Activated T-helper 2 cell treated with anti-CD3 and anti-CD28 coated beads, Interferon-gamma antibody, Interleukin-2, Interleukin-4, amounts not matched to agents 10 μg/mL and 5 μg/mL and 100 μg/mL, durations not matched to agents 14 hours and 24 hours and 36 hours (primary cell): ENCODE measurements around the gene MGST2. TPM values are rescaled to one million over a fixed set of nuclear protein-coding genes. Genes with fewer than 3 reads are reported as not detected.

Experiments
- DNase-seq: peaks from one replicate; pipeline ENCODE4 v3.0.0; 2021; ENCODE audit warnings: low spot score
- H3K27ac Mint-ChIP-seq: one replicate; pipeline ENCODE4 v1.8.0; 2021; ENCODE audit warnings: mixed read lengths
- H3K27me3 Mint-ChIP-seq: one replicate; pipeline ENCODE4 v1.8.0; 2021; ENCODE audit warnings: low read depth, mixed read lengths
- H3K36me3 Mint-ChIP-seq: one replicate; pipeline ENCODE4 v1.8.0; 2021; ENCODE audit warnings: low read depth, mixed read lengths
- H3K4me1 Mint-ChIP-seq: one replicate; pipeline ENCODE4 v1.8.0; 2021; ENCODE audit warnings: low read depth, mixed read lengths
- H3K4me3 Mint-ChIP-seq: one replicate; pipeline ENCODE4 v1.8.0; 2021; ENCODE audit warnings: low read depth, mild to moderate bottlenecking, moderate library complexity, mixed read lengths
- H3K9me3 Mint-ChIP-seq: one replicate; pipeline ENCODE4 v1.8.0; 2021; ENCODE audit warnings: mixed read lengths
- intact Hi-C: fragments of 100-400 bp; cut with micrococcal nuclease; formaldehyde crosslinking; loops from one replicate; pipeline ENCODE4 v1.15.1; 2023
- total RNA-seq: library from RNA; stranded (reverse); gene quantifications from 2 replicates; pipeline ENCODE4 v1.2.3, GENCODE V29; 2022

Gene MGST2
- total RNA-seq: 29.5 and 32.5 TPM in 2 replicates

DNA sequence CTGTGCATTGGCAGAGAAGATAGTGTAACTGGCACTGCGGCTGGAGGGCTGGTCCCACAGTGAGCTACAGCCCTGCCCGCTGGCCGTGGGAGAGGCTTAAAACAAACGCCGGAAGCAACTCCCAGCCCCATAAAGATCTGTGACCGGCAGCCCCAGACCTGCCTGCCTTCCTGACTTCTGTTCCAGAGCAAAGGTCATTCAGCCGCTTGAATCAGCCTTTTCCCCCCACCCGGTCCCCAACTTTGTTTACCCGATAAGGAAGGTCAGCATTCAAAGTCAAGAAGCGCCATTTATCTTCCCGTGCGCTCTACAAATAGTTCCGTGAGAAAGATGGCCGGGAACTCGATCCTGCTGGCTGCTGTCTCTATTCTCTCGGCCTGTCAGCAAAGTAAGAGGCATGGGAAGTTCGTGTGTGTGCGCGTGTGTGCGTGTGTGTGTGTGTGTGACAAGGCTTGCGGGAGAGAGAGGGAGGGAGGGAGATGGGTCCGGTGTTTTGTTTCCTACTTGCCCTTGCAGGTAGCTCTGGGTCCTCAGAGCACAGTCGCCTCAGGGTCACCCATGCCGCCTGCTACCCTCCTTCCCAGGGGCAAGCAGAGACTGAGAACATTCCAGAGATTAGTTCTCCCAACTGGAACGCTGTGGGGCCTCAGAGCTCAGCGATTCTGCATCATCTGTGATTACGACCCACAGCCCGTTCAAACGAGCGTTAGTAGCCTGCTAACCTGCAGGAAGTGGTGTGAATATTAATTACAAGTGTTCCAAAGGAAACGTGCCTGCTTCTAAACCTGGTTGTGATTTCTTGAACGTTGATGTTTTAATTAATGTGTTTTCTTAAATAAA, at the start of gene MGST2:
Gene MGST2, plus strand, starts transcription at position 130 of the 840 bp plus-strand sequence. Its CDS starts 201 bp downstream, at position 331.
- Mint-ChIP-seq H3K27ac (peak within 1 kb of the TSS; percentile 87), H3K27me3 (no peaks in the 10 kb centered on the region), H3K36me3 (peaks cover 6% of the 10 kb centered on the region), H3K4me3 (peak within 1 kb of the TSS; percentile 84), H3K4me1 (peaks cover 33% of the 10 kb centered on the region), H3K9me3 (no peaks in the 10 kb centered on the region)
- intact Hi-C loops: loop anchor here (1.0 to 5.0 kb wide), 3 partner anchors 9 to 436 kb away; partner anchors contain the start of gene RAB33B
- DNase-seq: peak; percentile 25

DNA sequence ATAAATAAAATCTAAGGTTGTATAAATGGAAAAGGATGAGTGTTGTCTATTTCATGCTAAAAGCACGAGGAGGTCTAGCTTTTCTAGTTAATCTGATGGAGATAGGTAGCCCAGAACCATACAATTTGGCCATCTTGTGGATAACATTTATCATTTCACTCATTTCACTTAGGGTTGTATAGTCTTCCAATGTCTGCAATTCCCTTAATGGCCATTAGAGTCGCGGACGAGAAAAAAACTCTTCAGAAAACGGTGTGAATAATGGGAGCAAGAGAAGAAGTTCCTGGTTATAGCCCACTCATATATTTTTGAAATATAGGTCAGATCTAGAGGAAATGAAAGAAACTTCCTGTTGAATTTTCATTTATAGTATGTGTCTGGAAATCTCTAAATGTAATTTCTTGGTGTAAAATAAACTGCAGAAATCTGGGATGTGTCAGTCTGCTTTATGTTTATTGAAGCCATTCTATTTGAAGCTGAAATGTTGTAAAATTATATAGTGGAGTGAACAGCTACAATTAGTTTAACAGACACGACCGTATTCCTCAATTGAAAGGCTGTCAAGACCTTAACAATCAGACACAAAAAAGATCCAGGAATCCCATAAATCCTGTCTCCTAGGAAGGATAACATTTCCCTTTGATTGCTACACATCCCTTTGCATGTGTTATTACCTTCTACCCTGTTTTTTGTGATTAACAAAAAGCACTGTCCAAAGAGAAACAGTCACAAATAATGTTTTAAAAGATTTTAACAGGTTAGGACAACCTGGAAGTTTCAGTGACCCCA, 47.7 kb upstream of the MGST2 start:
- no peak overlapping the region for H3K27ac Mint-ChIP-seq

DNA sequence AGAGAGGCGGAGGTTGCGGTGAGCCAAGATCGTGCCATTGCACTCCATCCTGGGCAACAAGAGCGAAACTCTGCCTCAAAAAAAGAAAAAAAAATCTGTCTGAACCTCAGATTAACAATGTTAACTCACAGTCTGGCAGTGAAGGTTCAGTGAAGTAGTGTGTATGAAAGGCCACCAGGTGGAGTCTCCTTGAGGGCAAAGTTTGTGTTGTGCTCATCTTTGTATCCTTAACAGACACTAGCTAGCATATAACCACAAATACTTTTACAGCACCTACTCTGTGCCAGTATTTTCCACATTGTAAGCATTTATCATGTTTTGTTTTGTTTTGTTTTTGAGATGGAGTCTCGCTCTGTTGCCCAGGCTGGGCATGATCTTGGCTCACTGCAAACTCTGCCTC, 46.0 kb upstream of the MGST2 start:
- Mint-ChIP-seq H3K27me3 (peaks cover 11% of the 10 kb centered on the region), H3K9me3 (no peaks in the 10 kb centered on the region), H3K4me1 (no peaks in the 10 kb centered on the region), H3K27ac (no peak overlapping the region), H3K4me3 (no peak overlapping the region), H3K36me3 (no peaks in the 10 kb centered on the region)
- intact Hi-C loops: loop anchor here (1.0 kb wide), 1 partner anchor 32 kb away; no protein-coding TSS in a partner anchor
- DNase-seq: no peak

More for the DNA sequence above, 47.7 kb upstream of the MGST2 start:
- H3K9me3 Mint-ChIP-seq: no peaks in the 10 kb centered on the region
- intact Hi-C loops: no loop called here
- H3K27me3 Mint-ChIP-seq: peaks cover 3% of the 10 kb centered on the region
- H3K4me3 Mint-ChIP-seq: no peak overlapping the region
- no peaks in the 10 kb centered on the region for H3K4me1 Mint-ChIP-seq
- H3K36me3 Mint-ChIP-seq: no peaks in the 10 kb centered on the region
- no peak for DNase-seq

DNA sequence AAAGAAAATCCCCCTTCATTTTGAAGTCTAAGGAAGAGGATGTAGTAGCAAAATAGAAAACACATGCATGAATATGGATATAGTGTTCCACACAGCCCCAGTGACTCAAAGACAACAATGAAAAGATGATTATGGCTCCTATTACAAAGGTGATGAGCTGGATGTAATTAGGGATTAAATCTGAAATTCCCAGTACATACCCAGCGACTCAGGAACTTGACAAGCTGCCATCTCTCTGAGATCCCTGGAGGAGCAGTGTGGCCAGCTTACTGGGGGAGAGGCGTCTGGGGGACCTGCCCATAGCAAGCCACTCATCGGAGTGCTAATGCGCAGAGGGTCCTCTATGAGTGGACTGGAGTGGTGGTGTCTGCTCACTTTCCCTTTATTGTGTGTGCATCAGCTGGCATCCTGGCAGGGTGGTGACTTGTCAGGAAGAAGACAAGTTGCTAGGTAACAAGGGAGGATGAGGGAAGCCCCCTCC, 42.7 kb upstream of the MGST2 start:
- H3K36me3 Mint-ChIP-seq: no peaks in the 10 kb centered on the region
- H3K9me3 Mint-ChIP-seq: no peaks in the 10 kb centered on the region
- intact Hi-C loops: no loop called here
- no peaks in the 10 kb centered on the region for H3K4me1 Mint-ChIP-seq
- peaks cover 11% of the 10 kb centered on the region for H3K27me3 Mint-ChIP-seq
- no peak overlapping the region for H3K27ac Mint-ChIP-seq
- no peak overlapping the region for H3K4me3 Mint-ChIP-seq
- no peak for DNase-seq

DNA sequence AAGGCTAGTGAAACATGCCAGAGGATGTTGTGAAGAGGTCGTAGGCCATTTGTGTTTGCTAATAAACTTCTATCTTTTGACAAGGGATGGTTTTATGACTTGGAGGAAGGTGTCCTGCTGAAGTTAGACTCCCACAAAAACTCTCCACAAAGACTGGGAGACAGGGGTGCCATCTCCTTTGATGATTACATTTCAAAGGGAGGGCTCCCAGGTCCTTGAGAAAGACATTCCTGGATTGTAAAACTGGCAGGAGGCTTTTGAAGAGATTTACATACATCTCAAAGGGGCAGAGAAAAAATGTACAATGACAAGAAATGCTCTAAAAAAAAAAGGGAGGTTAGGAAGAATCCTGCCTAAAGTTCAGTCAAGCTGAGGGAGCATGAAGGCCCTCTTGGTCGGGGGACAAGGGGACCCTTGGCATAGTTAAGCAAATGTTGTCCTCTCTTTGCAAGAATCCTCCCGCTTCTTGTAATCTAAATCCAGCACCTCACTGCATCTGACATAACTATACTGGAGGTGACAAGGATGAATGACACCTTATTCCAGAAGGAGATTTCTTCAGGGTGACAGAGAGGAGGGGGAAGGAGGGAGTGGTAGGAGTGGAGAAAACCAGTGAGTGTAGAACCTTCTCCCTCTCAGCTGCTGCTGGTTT, 41.1 kb upstream of the MGST2 start:
- Mint-ChIP-seq H3K27me3 (peaks cover 8% of the 10 kb centered on the region), H3K4me3 (no peak overlapping the region), H3K9me3 (no peaks in the 10 kb centered on the region), H3K4me1 (no peaks in the 10 kb centered on the region), H3K36me3 (no peaks in the 10 kb centered on the region), H3K27ac (no peak overlapping the region)
- intact Hi-C loops: no loop called here
- DNase-seq: no peak

DNA sequence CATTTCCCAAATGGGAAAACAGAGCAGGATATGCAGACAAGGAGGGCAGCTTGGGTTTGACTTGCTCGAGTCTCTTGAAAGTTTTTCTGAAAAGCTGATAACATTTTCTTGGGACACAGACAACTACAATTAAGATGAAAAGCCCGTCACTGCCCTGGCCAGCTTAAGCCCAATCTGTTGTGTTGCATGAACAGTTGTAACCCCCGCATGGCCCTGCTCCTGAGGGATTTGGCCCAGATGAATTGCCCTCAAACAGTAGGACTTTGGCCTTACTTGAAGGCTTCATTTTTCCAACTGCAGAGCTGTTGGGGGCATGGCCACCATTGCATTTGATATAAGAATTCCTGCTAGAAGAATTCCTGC, 40.5 kb upstream of the MGST2 start:
- no peak overlapping the region for H3K27ac Mint-ChIP-seq
- H3K9me3 Mint-ChIP-seq: no peaks in the 10 kb centered on the region
- H3K4me3 Mint-ChIP-seq: no peak overlapping the region
- no peaks in the 10 kb centered on the region for H3K36me3 Mint-ChIP-seq
- intact Hi-C loops: no loop called here
- peaks cover 8% of the 10 kb centered on the region for H3K27me3 Mint-ChIP-seq
- DNase-seq: no peak
- H3K4me1 Mint-ChIP-seq: no peaks in the 10 kb centered on the region

DNA sequence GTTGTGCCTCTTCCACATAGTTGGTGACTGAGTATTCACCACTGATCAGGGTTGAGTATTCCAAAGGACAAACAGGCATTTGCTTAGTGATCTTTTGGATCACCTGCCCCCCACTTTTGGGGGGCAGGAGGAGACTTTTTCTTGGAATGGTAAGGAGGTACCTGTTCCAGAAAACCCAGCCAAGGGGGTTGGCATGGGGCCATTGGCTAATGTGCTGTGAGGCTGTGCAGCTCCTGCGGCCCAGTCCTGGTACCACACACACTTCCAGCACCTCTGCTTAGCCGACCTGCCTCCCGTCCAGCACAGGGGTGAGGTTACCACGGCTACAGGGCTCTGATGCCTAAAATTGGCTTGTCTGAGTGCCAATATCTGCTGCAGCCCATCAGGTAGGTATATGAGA, 40.1 kb upstream of the MGST2 start:
- Mint-ChIP-seq H3K27me3 (peaks cover 10% of the 10 kb centered on the region), H3K4me1 (no peaks in the 10 kb centered on the region), H3K4me3 (no peak overlapping the region), H3K36me3 (no peaks in the 10 kb centered on the region), H3K27ac (no peak overlapping the region), H3K9me3 (no peaks in the 10 kb centered on the region)
- intact Hi-C loops: no loop called here
- no peak for DNase-seq

DNA sequence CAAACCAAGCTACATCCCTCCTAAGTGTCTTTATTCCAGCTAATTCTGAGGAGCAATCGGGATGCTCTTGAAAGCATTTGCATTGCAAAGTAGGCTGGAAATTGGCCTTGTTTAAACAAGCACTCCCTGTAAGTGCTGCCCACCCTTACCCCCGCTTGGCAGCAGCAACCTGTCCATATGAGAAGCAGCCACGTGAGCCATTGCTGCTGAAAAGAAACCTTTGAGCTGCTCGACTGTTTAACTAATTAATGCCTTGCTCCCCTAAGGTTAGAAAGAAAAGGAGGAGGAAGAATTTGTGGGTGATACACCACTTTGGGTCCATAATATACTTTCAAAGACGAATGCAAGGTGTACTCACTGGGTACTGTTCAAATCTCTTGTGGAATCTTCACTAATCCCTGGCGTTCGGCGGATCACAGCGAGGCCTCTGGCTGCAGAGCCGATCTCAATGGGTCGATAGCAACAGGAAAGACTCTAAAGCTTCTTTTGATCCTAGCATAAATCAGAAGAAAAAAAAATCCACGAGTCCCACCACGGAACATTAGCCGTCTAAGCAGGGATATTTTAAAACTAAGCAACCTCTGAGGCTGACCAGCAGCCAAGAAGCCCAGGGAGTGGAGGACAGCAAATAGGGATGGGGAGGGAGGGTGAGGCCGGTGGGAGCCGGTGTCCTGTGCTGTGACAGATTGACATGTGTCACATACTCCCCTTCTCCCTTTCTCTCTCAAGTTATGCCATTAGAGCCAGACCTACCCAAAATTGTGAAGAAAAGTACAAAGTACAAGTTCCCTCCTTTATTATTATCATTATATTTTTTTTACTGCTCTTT, 37.2 kb upstream of the MGST2 start:
- H3K27ac Mint-ChIP-seq: no peak overlapping the region
- H3K4me1 Mint-ChIP-seq: no peaks in the 10 kb centered on the region
- peaks cover 25% of the 10 kb centered on the region for H3K27me3 Mint-ChIP-seq
- H3K4me3 Mint-ChIP-seq: no peak overlapping the region
- intact Hi-C loops: no loop called here
- H3K9me3 Mint-ChIP-seq: no peaks in the 10 kb centered on the region
- no peak for DNase-seq
- H3K36me3 Mint-ChIP-seq: no peaks in the 10 kb centered on the region

DNA sequence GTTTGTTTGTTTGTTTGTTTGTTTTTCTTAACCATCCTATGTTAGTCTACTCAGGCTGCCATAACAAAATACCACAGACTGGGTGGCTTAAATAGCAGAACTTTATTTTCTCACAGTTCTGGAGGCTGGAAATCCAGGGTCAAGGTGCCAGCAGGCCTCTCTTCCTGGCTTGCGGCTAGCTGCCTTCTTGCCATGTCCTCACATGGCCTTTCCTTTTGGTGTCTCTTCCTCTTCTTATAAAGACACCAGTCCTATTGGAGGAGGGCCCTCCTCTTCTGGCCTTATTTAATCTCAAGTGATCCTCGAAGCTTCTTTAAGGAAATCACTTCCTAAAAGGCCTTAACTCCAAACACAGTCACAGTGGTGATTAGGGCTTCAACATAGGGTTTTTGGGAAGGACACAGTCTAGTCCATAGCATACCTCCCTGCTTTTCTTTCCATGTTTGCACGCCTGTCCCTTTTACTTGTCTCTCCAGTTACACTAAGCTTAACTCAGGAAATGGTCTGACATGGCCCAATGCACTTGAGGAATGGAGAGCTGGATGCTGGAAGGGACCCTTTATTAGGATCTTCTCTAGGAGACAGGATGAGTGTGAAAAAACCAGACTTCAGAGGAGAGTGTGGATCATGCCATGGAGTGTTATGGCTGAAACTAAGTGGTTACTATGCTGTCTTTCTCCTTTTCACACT, 36.0 kb upstream of the MGST2 start:
- no peak for DNase-seq
- H3K4me1 Mint-ChIP-seq: no peaks in the 10 kb centered on the region
- H3K9me3 Mint-ChIP-seq: no peaks in the 10 kb centered on the region
- peaks cover 27% of the 10 kb centered on the region for H3K27me3 Mint-ChIP-seq
- no peak overlapping the region for H3K4me3 Mint-ChIP-seq
- intact Hi-C loops: no loop called here
- no peak overlapping the region for H3K27ac Mint-ChIP-seq
- H3K36me3 Mint-ChIP-seq: no peaks in the 10 kb centered on the region

DNA sequence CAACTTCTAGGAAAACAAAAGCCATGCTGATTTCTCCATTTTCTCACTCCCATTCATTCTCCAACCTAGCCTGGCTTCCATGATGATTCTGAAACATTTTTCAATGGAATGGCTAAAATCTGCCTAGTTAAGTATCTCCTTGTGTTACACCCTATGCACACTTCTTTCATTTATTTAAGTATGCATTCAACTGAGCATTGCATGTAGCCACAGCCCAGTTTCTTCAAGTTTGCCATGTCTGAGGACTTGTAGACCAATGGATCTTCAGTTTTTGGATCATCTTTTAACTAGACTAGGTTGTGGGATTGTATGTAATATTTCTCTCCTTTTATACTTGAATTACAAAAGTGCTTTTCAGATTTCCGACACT, 35.5 kb upstream of the MGST2 start:
- Mint-ChIP-seq H3K9me3 (no peaks in the 10 kb centered on the region), H3K27ac (no peak overlapping the region), H3K36me3 (no peaks in the 10 kb centered on the region), H3K4me1 (no peaks in the 10 kb centered on the region), H3K4me3 (no peak overlapping the region), H3K27me3 (peaks cover 27% of the 10 kb centered on the region)
- DNase-seq: no peak
- intact Hi-C loops: no loop called here

DNA sequence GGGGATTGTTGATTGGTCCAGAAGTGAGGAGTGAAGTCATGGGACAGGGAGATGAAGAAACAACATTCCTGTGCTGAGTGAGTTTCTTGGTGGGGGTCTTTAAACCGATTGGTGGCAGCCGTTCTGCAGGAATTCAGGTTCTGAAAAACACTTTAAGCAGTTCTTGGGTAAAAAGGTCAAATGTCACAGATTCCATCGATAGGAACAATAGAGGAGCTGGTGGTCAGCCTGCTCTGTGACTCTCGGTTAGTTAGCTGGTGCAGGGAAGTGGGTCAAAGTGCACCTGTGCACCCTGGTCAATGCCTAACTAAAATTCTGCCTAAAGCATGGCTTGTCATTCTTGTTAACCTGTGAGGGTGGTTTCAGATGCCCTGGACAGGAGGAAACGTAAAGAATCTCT, 34.6 kb upstream of the MGST2 start:
- Mint-ChIP-seq H3K4me3 (no peak overlapping the region), H3K27me3 (peaks cover 31% of the 10 kb centered on the region), H3K9me3 (no peaks in the 10 kb centered on the region), H3K36me3 (no peaks in the 10 kb centered on the region), H3K27ac (no peak overlapping the region), H3K4me1 (no peaks in the 10 kb centered on the region)
- DNase-seq: no peak
- intact Hi-C loops: no loop called here

DNA sequence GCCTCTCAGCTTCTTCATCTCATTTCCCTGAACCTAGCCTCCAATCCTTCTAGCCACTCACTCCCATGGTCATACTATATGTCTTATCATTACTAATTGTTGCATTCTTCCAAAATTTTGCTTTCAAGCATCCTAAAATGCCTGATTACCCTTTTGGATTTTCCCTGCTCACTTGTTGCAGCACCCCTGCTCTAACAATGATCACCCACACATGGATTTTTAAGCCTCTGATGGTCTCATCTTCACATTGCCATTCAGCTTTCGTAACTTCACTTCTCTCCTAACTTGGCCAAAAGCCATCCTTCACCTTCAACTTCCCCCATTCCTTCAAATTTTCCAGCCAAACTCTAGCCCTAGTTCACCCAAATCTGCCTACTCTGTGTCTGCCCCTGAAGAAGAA, 33.8 kb upstream of the MGST2 start:
- no peak overlapping the region for H3K27ac Mint-ChIP-seq
- no peak for DNase-seq
- peaks cover 31% of the 10 kb centered on the region for H3K27me3 Mint-ChIP-seq
- no peak overlapping the region for H3K4me3 Mint-ChIP-seq
- intact Hi-C loops: no loop called here
- no peaks in the 10 kb centered on the region for H3K9me3 Mint-ChIP-seq
- H3K4me1 Mint-ChIP-seq: no peaks in the 10 kb centered on the region
- no peaks in the 10 kb centered on the region for H3K36me3 Mint-ChIP-seq
